Dermis microvascular lymphatic vessel endothelial cell (primary cell): Measurements from ENCODE around the gene CSNK1G3. TPM values are rescaled to one million over a fixed set of nuclear protein-coding genes. Genes with fewer than 3 reads are reported as not detected.

ENCODE experiments used
- DNase-seq, 2 donors: peaks; one replicate each; pipeline versions ENCODE4 v3.0.0 to v3.0.0-alpha.2; 2010; ENCODE audit warnings: low read depth in 2 of 2
- total RNA-seq: library from RNA; depleted of rRNA; stranded (reverse); fragments of >200 nt; gene quantifications from 2 replicates; pipeline ENCODE4 v1.2.1, GENCODE V29; 2014

CSNK1G3 gene
- total RNA-seq, 1 donor from 2014 or later = 29.4 TPM

GRCh38 chr5:123557907-123558306 lies 45.9 kb downstream of the CSNK1G3 start:
- DNase-seq = no peak

GRCh38 chr5:123558762-123559433 lies 46.9 kb downstream of the CSNK1G3 start:
- DNase-seq = no peak

DNA sequence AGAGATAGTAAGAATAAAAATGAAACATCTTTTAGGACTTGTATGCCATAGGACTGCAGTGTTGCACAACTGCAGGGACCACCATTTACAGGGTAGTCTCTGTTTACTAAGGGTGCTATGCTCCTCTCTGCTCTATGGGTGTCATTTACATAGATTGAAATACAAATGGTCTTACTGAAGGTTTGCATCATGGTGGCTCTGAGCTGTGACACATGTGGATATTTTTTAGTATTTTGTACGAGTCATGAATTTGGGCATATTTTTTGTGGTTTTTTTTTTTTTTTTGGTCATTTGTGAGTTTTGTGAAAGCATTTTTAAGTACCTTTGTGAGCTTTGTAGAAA lies 47.4 kb downstream of the CSNK1G3 start:
- no peak for DNase-seq

- DNase-seq = no peak
Observed at GRCh38 chr5:123561230-123561629, 49.3 kb downstream of the CSNK1G3 start.

- DNase-seq = no peak
Observed at GRCh38 chr5:123571927-123572326, 60.0 kb downstream of the CSNK1G3 start.

- DNase-seq = no peak
Observed at GRCh38 chr5:123578390-123578789, 66.4 kb downstream of the CSNK1G3 start.

DNA sequence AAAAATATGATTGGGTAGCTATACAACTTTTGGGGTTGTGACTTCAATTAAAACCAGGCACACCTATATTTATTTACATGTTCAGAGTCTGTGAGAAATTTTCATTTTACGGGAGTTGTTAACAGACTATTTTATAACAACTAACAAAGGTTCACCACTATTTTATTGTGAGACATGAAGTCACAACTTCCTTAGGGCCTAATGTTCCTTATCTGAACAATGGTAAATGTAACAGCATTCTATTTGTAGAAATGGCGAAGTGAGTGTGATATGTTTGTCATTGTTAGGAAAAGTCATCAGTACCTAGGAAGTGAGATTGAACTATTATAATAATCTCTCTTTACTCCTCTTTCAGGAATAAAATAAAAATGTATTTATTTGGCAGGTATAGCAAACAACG lies 67.4 kb downstream of the CSNK1G3 start:
- DNase-seq = peak in 1 of 2 donors; percentile 12

- peak; percentile 38 to 81 for DNase-seq
Observed at GRCh38 chr5:123582550-123583285, 70.7 kb downstream of the CSNK1G3 start.

- DNase-seq = peak; percentile 50 to 82
Observed at GRCh38 chr5:123585871-123586270, 73.9 kb downstream of the CSNK1G3 start.

- DNase-seq = no peak
Observed at GRCh38 chr5:123594434-123594833, 82.5 kb downstream of the CSNK1G3 start.

DNA sequence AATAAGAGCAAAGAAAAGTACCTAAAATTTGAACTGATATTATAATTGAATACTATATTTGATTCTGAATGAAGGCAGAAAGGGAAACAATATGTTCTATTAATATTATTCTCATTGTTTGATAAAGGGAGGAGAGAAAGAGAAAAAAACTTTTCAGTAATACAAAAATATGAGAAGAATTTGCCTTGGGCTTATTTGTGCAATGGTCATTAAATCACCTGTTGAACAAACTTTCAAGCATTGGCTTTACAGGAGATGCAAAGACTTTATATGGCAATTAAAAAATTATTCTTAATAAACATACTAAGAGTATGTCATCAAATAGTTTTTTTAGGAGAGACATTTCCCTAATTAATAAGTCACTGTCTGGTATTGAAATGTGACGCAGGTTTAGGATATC lies 85.0 kb downstream of the CSNK1G3 start:
- no peak for DNase-seq

- no peak for DNase-seq
Observed at GRCh38 chr5:123598028-123598689, 86.2 kb downstream of the CSNK1G3 start.

- peak; percentile 14 to 18 for DNase-seq
Observed at GRCh38 chr5:123599171-123599570, 87.2 kb downstream of the CSNK1G3 start.

- DNase-seq = no peak
Observed at GRCh38 chr5:123601610-123602009, 89.6 kb downstream of the CSNK1G3 start.

- DNase-seq = no peak
Observed at GRCh38 chr5:123605822-123606221, 93.8 kb downstream of the CSNK1G3 start.

DNA sequence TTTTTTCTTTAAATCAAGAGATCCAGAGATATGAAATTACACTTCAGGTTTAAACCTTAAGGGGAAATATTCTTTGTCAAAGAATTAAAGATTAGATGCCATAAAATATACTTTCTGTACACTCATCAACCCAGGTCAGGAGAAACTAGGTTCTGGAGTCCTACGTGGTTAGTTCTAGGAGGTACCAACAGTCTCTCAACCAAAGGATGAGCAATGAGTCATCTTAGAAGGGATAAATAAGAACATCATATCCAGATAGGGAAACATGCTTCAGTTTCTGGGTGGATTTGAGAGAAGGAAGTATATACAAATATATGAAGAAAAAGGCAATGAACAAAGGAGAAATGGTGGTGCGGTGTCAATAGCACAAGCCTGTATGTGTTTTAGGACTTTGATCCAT lies 98.2 kb downstream of the CSNK1G3 start:
- DNase-seq = no peak

DNA sequence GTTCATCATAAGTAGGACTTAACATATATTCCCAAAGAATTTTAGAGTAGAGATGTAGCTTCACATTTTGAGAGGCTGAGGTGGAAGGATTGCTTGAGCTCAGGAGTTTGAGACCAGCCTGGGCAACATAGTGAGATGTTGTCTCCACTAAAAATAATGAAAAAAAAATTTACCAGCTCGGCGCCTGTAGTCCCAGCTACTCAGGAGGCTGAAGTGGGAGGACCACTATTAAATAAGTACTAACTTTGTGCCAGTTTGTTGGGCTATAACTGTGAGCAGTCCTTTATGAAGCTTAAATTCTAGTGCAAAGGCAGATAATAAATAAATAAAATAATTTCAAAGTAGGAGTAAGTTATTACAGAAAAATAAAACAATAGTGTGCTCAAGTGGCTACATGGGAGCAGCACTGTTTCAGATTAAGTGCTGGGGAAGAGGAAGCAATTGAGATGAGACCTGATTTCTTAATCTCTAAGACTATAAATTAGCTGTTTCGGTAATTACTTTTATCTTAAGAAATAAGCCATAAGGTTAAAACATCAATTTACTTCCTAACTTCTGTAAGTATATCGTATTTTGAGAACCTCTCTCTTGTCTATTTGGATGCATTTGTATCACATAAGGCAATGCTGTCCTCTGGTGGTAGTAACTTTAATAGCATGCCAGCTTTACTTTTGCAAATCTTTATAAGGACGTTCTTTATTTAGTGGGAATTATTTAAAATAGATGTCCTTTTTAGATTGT lies 98.9 kb downstream of the CSNK1G3 start:
- peak; percentile 68 to 75 for DNase-seq

DNA sequence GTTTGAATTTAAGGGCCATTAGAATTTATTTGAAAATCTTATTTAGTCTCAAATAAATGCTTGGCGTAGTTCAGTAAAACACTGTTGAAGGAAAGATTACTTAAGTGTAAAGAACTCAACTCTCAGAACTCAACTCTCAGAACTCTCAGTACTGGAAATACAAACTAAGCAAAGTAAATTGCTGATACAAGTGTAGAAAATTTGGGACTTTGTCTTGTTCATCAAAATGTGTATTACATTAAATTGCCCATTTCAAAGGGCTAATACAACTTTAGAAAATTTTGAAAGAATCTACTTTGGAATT lies 99.4 kb downstream of the CSNK1G3 start:
- no peak for DNase-seq

GRCh38 chr5:123617561-123617960 lies 105.6 kb downstream of the CSNK1G3 start:
- no peak for DNase-seq

- no peak for DNase-seq
Observed at GRCh38 chr5:123626051-123626450, 114.1 kb downstream of the CSNK1G3 start.

DNA sequence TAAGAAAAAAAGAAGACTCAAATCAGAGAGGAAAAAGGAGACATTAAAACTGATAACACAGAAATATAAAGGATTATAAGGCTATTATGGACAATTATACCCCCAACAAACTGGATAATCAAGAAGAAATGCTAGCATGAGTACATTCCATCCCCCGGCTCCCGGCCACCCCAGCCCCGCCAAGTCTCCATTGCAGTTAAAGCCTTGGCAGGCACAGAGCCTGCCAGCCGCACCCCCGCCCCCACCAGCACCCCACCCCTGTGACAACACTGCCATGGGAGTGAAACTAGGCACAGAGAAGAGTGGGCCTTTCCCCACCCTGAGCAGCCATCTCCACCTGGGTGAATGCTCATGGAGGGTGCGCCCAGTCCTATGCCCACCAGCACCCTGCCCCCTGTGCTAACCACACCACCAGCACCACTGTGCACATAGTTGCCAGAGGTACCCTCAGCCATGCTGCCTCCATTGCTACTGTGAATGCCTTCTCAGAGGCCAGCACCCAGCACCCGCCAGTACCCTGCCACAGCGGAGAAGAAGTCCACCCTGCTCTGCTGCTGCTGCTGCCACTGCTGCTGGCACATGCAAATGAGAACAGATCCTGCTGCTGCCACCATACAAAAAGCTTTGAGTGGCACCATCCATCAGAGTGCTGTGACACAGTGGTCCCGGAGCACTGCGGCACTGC lies 117.0 kb downstream of the CSNK1G3 start:
- DNase-seq = no peak

- no peak for DNase-seq
Observed at GRCh38 chr5:123636006-123636405, 124.0 kb downstream of the CSNK1G3 start.
